ENCODE measurements around the gene KLHL3. TPM values are rescaled to one million over a fixed set of nuclear protein-coding genes. Genes with fewer than 3 reads are reported as not detected.

The KLHL3 gene
- total RNA-seq, 1 donor from 2014 or later = 11.8 TPM

DNA sequence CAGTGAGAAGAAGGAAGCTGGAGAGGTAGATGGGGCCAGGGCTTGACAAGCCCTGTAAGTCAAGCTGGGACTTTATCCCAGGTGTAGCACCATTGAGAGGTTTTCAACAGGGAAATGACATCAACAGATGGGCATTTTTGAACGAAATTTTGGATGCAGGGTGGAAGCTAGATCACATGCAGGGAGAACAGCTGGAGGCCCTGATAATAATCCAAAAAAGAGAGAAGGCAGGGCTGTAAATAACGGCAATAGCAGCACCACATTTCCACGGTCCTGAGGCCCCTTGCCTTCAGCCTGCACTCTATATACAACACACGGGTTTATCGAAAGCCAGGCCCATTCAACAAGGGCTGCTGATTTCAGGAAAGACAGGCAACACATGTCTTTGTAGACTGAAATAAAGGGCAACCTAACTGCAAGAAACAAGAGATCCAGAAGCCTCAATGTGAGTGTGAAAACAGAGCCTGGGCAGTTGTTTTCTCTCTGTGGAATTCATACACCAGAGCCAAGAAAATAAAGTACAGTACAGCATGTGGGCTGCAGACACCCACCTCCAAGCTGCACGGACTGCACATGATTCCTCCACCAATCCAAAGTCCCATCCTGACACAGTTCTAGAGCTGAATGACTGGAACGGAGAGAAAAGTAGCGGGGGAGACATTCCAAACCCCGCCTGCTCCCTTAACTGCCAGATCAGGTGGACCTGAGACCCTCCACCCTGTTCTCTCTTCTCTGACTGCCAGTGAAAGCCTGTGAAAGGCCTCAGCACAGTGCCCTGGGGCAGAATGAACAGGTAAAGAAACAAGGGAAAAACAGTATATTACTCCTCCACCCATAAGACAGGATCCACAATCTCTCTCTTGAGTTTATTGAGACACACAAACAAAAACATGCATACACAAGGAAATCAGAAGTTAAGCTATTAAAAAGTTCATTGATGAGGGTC lies 36.3 kb downstream of the KLHL3 start:
- Mint-ChIP-seq H3K4me3 (no peak overlapping the region), H3K36me3 (ENCODE audit: low read depth) (no peaks in the 10 kb centered on the region), H3K27ac (ENCODE audit: unreplicated experiment) (no peak overlapping the region), H3K27me3 (ENCODE audit: low read depth) (no peaks in the 10 kb centered on the region), H3K9me3 (no peaks in the 10 kb centered on the region), H3K4me1 (no peaks in the 10 kb centered on the region)
- no peak for DNase-seq (ENCODE audit: low read depth, low spot score)
- TF ChIP-seq, protein P1, sequence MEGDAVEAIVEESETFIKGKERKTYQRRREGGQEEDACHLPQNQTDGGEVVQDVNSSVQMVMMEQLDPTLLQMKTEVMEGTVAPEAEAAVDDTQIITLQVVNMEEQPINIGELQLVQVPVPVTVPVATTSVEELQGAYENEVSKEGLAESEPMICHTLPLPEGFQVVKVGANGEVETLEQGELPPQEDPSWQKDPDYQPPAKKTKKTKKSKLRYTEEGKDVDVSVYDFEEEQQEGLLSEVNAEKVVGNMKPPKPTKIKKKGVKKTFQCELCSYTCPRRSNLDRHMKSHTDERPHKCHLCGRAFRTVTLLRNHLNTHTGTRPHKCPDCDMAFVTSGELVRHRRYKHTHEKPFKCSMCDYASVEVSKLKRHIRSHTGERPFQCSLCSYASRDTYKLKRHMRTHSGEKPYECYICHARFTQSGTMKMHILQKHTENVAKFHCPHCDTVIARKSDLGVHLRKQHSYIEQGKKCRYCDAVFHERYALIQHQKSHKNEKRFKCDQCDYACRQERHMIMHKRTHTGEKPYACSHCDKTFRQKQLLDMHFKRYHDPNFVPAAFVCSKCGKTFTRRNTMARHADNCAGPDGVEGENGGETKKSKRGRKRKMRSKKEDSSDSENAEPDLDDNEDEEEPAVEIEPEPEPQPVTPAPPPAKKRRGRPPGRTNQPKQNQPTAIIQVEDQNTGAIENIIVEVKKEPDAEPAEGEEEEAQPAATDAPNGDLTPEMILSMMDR (conservative IDR thresholded peaks at IDR 0.05) = no peak

DNA sequence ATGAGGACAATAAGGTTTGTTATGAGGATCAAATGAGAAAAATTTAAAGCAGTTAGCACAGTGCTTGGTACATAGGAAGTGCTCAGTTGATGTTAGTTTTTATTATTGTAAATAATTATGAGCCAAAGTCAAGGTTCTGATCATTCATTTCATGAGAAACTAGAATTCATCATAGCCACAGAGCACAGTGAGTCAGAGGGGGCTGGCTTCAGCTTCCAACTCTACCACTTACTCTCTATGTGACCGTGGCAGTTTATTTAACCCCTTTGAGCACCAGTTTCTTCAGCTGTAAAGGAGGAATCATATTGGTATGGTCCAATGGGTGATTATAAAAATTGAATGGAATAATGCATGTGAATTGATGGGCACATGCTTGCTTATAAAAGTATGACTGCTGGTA lies 39.4 kb downstream of the KLHL3 start:
- TF ChIP-seq, protein P1 (conservative IDR thresholded peaks at IDR 0.05) = no peak
- Mint-ChIP-seq H3K4me3 (no peak overlapping the region), H3K9me3 (no peaks in the 10 kb centered on the region), H3K27me3 (ENCODE audit: low read depth) (no peaks in the 10 kb centered on the region), H3K36me3 (ENCODE audit: low read depth) (peaks cover 3% of the 10 kb centered on the region), H3K4me1 (no peaks in the 10 kb centered on the region), H3K27ac (ENCODE audit: unreplicated experiment) (no peak overlapping the region)
- no peak for DNase-seq (ENCODE audit: low read depth, low spot score)

DNA sequence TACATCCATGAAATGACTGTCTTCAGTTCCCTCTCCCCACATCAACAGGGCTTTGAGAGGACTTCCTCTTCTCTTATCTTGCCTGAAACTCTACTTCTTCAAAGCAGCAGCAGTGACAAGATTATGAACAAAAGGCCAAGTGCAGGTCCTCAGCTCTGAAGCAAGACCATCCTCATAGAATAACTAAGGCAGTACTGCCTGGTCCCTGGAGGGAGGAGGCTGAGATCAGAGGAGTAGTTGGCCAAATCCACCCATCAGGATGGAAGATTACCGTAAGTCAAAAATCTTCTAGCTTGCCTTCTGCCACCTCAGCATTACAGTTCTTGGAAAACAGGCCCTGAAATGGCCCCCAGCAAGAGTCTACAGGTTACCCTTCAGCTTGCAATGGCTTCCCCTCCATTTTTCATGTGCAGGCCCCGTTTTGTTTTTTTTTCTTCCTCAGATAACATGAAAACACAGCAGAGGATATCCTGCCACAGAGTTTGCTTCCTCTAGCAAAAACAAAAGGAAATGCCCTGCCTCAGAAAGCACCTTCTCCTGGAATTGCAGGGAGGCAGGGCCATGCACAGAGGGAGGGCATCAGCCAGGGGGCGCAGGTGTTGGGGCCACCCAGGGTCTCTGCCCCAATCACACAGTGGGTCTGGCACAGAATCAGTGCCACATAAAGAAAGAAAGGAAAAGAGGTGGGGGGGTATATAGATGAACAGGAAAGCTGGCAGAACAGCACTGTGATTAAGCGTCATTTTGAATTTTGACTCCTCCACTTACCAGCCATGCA lies 40.0 kb downstream of the KLHL3 start:
- no peak overlapping the region for H3K4me3 Mint-ChIP-seq
- no peaks in the 10 kb centered on the region for H3K9me3 Mint-ChIP-seq
- no peak overlapping the region for H3K27ac Mint-ChIP-seq (ENCODE audit: unreplicated experiment)
- no peak for DNase-seq (ENCODE audit: low read depth, low spot score)
- H3K36me3 Mint-ChIP-seq (ENCODE audit: low read depth) = peaks cover 3% of the 10 kb centered on the region
- H3K4me1 Mint-ChIP-seq = no peaks in the 10 kb centered on the region
- no peaks in the 10 kb centered on the region for H3K27me3 Mint-ChIP-seq (ENCODE audit: low read depth)
- TF ChIP-seq, protein P1 (conservative IDR thresholded peaks at IDR 0.05) = no peak

DNA sequence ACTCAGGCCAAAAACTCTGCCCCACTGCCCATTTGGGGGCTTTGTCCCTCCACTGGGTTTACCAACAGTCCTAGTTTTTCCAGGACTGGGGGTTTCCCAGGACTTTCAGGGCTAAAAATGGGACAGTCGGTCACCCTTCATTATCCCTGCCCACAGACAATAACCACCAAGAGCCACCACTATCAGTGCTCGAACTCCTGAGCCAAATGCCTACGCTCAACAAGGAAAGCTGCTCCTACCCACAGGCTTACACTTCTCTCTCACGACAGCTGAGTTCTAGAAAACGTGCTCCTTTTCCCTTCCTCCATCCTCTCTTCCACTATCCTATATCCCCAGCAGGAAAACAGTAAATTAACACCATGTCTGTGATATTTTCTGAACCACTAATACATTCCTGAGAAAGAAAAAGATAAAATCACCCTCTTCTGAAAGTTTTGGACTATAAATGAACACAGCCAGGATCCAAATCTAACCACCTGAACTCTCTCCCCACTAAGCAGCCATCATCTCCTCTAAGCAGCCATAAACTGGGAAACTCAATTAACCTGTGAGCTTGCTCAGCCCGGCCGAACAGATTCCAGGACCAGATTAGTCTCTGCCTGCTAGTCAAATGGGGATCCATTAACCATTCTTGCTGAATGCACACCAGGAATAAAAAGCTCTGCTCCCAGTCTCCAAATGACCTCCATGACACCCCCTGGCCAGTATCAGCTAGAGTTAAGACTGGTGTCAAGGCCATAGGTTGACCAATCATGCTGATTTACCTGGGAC lies 41.8 kb downstream of the KLHL3 start:
- no peak for DNase-seq (ENCODE audit: low read depth, low spot score)
- H3K36me3 Mint-ChIP-seq (ENCODE audit: low read depth) = peaks cover 6% of the 10 kb centered on the region
- no peaks in the 10 kb centered on the region for H3K9me3 Mint-ChIP-seq
- TF ChIP-seq, protein P1 (conservative IDR thresholded peaks at IDR 0.05) = no peak
- H3K4me1 Mint-ChIP-seq = no peaks in the 10 kb centered on the region
- H3K27me3 Mint-ChIP-seq (ENCODE audit: low read depth) = no peaks in the 10 kb centered on the region
- H3K27ac Mint-ChIP-seq (ENCODE audit: unreplicated experiment) = no peak overlapping the region
- no peak overlapping the region for H3K4me3 Mint-ChIP-seq

DNA sequence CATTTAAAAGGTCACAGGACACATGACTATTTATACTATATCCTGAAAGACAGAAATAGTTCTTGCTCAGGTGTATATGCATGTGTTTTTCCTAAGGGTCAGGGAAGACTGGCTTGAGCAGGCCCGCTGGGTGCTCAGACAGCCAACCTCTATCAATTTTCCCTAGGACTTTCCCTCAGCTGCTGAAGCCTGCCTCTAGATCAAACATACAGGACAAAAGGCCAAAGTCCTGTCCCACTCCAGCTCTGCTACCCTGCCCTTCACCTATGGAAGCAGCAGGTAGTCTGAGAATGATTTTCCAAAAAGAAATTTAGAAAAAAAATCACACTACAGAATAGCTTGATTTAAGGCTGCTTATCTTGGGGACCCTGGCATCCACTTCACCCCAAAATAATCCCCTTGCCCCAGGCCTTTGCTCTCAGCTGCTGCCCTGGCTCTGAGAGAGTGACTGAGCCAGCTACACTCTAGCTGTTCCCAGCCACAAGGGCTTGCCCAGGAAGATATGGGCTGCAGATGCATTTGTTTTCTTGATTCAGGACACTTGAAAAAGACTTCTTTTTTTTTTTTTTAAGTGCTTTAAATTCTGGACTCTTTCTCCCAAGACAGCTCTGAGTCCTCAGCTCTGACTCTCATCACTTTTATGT lies 42.5 kb downstream of the KLHL3 start:
- Mint-ChIP-seq H3K9me3 (no peaks in the 10 kb centered on the region), H3K4me3 (no peak overlapping the region), H3K27me3 (ENCODE audit: low read depth) (no peaks in the 10 kb centered on the region), H3K27ac (ENCODE audit: unreplicated experiment) (no peak overlapping the region), H3K36me3 (ENCODE audit: low read depth) (peaks cover 11% of the 10 kb centered on the region), H3K4me1 (no peaks in the 10 kb centered on the region)
- DNase-seq (ENCODE audit: low read depth, low spot score) = no peak
- TF ChIP-seq, protein P1 (conservative IDR thresholded peaks at IDR 0.05) = no peak

Measured in neural crest cell (in vitro differentiated cells).